ENCODE results near the gene CD44. TPM values are rescaled to one million over a fixed set of nuclear protein-coding genes. Genes with fewer than 3 reads are reported as not detected.

Gene CD44
- total RNA-seq, 1 donor from 2014 or later = 46.0 TPM

GRCh38 chr11:35228328-35228725, 89.4 kb downstream of the CD44 start:
- no peak overlapping the region for H3K4me3 Mint-ChIP-seq

GRCh38 chr11:35230388-35230787, 91.4 kb downstream of the CD44 start:
- no peak overlapping the region for H3K4me3 Mint-ChIP-seq
- no peak for DNase-seq (ENCODE audit: extremely low spot score, unreplicated experiment)
- no peak overlapping the region for H3K27ac Mint-ChIP-seq
- H3K9me3 Mint-ChIP-seq = no peaks in the 10 kb centered on the region
- H3K36me3 Mint-ChIP-seq = no peaks in the 10 kb centered on the region
- TF ChIP-seq CTCF (conservative IDR thresholded peaks at IDR 0.05) = no peak
- no peaks in the 10 kb centered on the region for H3K27me3 Mint-ChIP-seq
- peaks cover 4% of the 10 kb centered on the region for H3K4me1 Mint-ChIP-seq (ENCODE audit: unreplicated experiment)

More at GRCh38 chr11:35228328-35228725, 89.4 kb downstream of the CD44 start:
- TF ChIP-seq CTCF (conservative IDR thresholded peaks at IDR 0.05) = no peak
- DNase-seq (ENCODE audit: extremely low spot score, unreplicated experiment) = no peak
- peaks cover 10% of the 10 kb centered on the region for H3K4me1 Mint-ChIP-seq (ENCODE audit: unreplicated experiment)
- H3K36me3 Mint-ChIP-seq = no peaks in the 10 kb centered on the region
- no peak overlapping the region for H3K27ac Mint-ChIP-seq
- no peaks in the 10 kb centered on the region for H3K27me3 Mint-ChIP-seq
- H3K9me3 Mint-ChIP-seq = no peaks in the 10 kb centered on the region

- Mint-ChIP-seq H3K36me3 (no peaks in the 10 kb centered on the region), H3K9me3 (no peaks in the 10 kb centered on the region), H3K4me1 (ENCODE audit: unreplicated experiment) (peaks cover under 1% of the 10 kb centered on the region), H3K27me3 (no peaks in the 10 kb centered on the region), H3K27ac (no peak overlapping the region), H3K4me3 (no peak overlapping the region)
- DNase-seq (ENCODE audit: extremely low spot score, unreplicated experiment) = no peak
- TF ChIP-seq CTCF (conservative IDR thresholded peaks at IDR 0.05) = no peak
Measured at GRCh38 chr11:35231076-35231860, 92.3 kb downstream of the CD44 start.

- no peak for TF ChIP-seq CTCF (conservative IDR thresholded peaks at IDR 0.05)
- H3K4me1 Mint-ChIP-seq (ENCODE audit: unreplicated experiment) = peaks cover 10% of the 10 kb centered on the region
- DNase-seq (ENCODE audit: extremely low spot score, unreplicated experiment) = no peak
- H3K27ac Mint-ChIP-seq = no peak overlapping the region
- H3K36me3 Mint-ChIP-seq = no peaks in the 10 kb centered on the region
- H3K9me3 Mint-ChIP-seq = peaks cover under 1% of the 10 kb centered on the region
- no peak overlapping the region for H3K4me3 Mint-ChIP-seq
- H3K27me3 Mint-ChIP-seq = no peaks in the 10 kb centered on the region
Measured at GRCh38 chr11:35232891-35233330, 93.9 kb downstream of the CD44 start.

- Mint-ChIP-seq H3K27ac (no peak overlapping the region), H3K36me3 (no peaks in the 10 kb centered on the region), H3K27me3 (no peaks in the 10 kb centered on the region), H3K4me1 (ENCODE audit: unreplicated experiment) (peaks cover 14% of the 10 kb centered on the region), H3K4me3 (no peak overlapping the region), H3K9me3 (peaks cover 4% of the 10 kb centered on the region)
- no peak for TF ChIP-seq CTCF (conservative IDR thresholded peaks at IDR 0.05)
- DNase-seq (ENCODE audit: extremely low spot score, unreplicated experiment) = no peak
Measured at GRCh38 chr11:35233518-35233917, 94.5 kb downstream of the CD44 start.
